GM21447 (cell line): ENCODE data around the gene TCP1.
"Not testable (repeated sequence)": the region's sequence is repeated elsewhere in the genome, so short reads cannot be mapped to it uniquely, and the experiment has no call there.

Experiments
- ATAC-seq: cut with Tn5 transposase; IDR thresholded peaks from one replicate; pipeline ENCODE4 v1.9.1; 2021; ENCODE audit not compliant: unreplicated experiment

TCP1 gene

DNA sequence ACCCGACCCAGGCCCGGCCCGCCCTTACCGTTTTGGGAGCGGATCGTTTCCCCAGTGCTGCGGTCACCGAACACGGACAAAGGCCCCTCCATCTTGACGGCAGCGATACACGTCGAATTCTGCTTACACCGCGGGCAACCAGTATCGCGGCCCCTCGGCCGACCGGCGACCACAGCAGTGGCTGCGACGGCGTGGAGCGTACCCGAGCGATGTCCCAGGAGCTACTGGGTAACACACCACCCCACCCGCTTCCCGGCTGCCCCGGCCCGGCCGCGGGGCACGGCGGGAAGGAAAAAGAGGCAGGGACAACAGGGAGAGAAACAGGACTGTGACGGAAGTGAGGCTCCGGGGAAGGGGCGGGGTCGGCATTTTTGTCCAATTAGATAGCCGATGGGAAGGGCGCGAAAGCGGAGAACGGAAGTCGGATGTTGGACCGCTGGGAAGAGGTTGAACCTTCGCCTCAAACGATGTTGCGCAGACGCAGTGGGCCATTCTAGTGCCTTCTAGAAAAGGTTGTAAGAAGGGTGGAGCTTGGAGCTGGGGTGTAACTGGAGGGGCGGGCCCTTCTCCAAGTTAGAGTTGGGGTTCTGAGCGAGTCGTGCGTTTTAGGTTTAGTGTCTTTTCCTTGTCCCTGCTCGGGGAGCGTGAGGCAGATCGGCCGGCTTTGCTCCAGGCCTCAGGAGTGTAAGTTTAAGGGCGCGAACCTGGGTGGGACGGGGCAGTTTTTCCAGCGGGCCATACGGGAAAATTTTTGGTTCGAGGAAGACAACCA, at the start of gene TCP1:
TCP1 (minus strand) TSS at position 226 of the 772 bp plus-strand sequence; CDS start at position 92, 134 bp downstream.
- peak; percentile 72 for ATAC-seq

DNA sequence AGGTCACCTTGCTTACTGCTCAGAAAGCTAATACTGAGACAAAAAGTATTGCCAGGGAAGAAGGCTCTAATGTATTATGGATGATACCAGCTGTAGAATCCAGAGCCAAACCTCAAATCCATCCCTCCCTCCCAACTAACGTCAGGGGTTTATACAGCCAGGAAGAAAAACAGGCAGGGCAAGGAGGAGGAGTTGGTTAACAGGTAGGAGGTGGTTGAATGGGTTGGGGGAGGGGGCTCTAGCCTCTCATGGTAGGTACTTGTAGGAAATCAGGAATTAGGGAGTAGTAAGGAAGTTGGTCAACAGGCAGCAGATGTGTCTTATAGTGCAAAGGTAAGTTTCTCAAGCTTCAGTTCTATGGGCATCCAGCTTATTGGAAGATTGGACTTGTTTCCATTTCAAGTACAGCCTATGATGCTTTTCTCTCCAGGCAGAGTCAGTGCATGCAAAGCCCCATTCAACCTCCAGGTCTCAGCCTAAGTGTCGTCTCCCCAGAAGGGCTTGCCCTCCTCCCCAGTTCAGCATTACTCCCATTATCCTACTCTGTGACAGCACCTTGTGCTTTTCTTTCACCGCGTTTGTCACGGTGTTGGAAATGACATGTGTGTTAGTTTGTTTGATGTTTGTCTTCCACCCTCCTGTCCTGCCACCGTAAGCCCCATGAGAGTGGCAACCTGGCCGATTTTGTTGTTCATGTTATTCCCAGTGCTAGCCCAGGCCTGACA, 48.8 kb upstream of the TCP1 start:
- no peak for ATAC-seq

DNA sequence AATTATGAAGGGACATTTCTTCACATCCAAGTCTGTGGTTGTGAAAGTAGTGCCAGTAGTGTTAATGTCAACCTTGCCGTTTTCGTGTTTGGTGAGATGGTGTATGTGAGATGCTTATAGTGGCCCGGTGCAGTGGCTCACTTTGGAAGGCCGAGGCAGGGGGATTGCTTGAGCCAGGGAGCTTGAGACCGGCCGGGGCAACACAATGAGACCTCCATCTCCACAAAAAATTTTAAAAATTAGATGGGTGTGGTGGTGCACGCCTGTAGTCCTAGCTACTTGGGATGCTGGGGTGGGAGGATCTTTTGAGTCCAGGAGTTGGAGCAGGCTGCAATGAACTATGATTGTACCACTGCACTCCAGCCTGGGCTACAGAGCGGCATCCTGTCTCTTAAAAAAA, 48.1 kb upstream of the TCP1 start:
- no peak for ATAC-seq

DNA sequence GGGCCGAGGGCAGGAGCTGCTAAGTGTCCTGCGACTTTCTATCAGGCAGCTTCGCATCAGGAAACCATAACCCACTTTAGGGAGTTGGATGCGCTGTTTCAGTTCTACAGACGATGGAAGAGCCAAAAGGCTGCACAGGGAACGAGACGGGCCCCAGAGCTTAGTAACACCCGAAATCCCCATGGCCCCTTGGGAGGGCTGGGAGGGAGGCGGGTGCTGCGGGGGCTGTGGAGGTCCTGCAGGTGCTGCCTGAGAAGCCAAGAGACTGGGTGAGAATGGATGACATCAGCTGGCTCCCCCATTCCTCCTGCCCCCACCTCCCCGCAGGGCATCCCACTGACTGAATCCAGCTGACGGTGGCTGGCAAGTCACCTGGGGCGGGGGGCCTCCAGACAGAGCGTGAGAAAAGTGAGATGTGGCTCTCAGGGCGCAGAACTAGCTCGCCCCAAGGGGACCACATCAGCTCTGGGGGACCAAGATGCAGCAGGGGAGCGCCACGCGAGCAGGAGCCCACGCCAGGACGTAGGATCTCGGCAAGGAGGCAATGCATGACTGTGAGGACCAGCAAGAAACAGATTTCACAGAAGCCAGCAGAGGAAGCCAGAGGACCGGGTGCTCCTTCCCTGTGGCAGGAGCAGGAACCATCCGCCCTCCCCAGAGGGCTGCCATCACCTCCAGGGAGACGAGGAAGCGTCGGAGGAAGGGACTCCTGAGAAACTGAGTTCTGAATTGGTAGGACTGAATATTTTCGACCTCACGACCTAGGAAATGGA, 47.5 kb upstream of the TCP1 start:
- ATAC-seq, result no peak

DNA sequence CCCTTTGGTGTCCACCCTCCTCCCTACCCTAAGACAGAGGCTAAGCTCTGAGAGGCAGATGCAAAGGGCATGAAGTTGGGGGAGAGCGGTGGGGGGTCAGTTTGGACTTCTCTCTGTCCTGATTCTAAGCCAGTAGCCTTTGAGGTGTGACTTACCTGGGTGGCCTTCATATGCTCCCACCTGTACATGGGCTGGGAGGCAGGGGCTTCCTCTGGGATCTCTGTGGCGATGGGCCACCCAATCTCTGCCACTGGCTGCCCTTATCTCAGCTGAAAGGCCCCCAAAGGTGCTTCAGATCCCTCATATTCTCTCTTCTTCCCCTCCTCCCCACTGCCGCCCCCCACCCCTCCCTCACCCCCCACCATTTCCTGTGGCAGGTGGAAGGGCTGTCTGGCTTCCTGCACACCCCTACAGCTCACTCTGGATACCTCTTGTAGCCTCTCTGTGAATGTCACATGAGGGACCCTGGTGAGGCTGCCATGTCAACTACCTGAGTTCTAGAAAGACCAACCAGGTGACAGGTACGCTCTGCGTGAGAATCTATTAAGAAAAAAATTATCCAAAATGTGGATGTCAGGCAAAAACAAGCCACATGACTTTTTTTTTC, 44.7 kb upstream of the TCP1 start:
- no peak for ATAC-seq

DNA sequence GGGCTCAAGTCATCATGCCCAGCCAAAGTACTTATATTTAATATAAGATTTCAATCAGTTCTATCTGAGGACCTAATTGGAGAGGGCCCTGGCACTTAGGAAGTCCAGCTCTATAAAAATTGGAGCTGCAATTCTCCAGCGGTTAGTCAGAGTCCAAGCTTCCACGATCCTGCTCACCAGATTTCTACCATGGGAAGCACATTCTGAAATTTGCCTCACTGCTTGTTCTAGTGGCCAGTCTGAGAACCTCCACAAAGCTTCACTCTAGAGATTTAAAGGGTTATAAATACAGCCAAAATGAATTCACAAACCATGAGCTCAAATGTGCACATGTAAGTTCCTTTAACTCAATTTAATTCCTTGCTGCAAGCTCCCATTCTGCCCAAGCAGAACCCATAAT, 44.2 kb upstream of the TCP1 start:
- no peak for ATAC-seq

DNA sequence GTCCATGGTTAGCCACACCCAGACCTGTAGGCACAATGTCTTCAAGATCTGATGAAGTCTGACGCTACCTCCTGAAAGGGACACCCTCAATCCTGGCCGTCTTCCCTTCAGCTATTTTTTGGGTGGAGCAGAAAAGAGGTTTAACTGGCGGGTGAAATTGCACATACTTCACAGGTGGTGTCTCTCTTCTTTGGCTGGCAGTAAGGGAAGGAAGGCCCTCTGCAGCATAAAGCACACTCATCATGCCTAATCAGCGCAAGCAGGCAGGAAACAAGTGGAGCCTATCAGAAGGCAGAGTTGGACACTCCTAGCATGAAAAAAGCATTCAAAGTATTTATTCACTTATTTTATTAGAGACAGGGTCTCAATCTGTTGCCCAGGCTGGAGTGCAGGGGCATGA, 43.5 kb upstream of the TCP1 start:
- no peak for ATAC-seq

DNA sequence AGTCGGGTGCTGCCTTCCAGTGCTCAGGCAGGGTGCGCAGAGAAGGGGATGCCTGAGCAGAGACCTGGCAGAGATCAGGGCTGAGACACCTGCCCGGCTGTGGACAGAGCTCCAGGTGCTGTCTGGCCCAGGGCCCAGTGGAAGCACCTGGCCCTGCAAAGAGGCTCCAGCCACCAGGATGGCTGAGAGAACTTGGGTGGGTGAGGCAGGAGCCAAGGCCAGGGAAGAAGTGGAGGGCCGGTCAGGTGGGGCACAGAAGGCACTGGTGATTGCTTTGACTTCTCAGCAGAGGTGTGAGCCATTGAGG, 41.9 kb upstream of the TCP1 start:
- no peak for ATAC-seq

DNA sequence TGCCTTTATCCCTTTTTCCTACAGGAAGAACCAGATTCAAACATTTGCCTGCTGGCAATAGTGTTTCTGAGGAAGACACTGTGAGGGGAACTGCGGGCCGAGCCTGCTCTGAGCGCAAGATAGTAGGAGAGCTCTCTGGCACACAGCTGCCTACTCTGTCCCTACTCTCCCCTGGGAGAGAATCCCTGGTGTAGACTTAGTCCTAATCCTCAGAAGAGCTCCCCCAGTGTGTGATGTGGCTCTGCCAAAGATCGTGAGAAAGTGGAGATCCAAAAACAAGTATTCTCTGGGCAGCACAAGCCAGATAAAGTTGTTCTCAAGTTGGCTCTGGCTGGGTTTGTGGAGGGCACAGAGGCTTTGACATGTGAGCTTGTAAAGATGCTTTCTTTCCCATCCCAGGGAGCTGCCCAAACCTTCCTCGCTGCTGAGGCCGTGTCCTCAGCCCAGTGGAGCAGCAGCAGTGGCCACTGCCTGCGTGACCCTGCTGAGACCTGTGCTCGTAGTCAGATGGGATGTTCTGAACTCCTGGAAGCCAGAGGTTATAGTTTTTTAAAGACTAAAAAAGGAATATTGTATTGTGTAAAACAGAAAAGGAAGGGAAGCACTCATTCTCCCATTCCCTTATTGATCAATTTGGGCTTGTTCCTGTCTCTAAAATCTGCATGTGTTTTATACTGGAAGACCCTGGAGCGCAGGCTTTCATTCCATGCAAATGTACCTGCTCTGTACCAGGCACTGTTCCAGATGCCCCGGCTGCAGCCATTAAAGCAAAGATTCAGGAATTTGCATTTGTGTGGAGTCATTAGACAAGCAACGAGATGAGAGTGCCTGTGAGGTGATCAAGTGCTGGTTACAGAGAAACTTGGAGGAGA, 41.3 kb upstream of the TCP1 start:
- ATAC-seq, result no peak

DNA sequence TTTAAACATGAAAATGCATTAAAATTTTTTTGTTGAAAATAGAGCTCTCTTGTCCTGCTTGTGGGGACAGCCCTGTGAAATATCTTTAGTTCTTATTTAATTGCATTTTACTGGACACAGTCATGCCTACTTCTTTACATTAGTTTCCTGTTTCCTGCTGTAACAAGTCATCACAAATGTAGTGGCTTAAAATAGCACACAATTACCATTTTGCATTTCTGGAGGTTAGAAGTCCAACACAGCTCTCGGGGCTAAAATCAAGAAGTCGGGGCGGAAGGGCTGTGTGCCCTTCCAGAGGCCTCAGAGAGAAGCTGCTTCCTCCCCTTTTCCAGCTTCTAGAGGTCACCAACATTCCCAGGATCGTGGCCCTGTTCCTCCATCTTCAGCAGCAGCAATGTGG, 40.1 kb upstream of the TCP1 start:
- ATAC-seq, result peak; percentile 64

DNA sequence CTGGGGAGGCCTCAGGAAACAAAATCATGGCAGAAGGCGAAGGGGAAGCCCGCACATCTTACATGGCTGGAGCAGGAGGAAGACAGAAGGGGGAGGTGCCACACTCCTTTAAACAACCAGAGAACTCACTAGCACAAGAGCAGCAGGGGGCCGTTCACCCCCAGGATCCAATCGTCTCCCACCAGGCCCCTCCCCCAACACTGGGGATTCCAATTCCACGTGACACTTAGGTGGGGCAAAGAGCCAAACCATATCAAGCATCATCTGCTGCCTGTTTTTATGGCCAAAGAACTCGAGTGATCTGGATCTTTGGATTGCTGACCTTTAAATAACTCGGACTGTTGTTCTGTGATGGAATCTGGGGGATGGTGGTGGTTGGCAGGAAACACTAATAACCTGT, 38.7 kb upstream of the TCP1 start:
- no peak for ATAC-seq

DNA sequence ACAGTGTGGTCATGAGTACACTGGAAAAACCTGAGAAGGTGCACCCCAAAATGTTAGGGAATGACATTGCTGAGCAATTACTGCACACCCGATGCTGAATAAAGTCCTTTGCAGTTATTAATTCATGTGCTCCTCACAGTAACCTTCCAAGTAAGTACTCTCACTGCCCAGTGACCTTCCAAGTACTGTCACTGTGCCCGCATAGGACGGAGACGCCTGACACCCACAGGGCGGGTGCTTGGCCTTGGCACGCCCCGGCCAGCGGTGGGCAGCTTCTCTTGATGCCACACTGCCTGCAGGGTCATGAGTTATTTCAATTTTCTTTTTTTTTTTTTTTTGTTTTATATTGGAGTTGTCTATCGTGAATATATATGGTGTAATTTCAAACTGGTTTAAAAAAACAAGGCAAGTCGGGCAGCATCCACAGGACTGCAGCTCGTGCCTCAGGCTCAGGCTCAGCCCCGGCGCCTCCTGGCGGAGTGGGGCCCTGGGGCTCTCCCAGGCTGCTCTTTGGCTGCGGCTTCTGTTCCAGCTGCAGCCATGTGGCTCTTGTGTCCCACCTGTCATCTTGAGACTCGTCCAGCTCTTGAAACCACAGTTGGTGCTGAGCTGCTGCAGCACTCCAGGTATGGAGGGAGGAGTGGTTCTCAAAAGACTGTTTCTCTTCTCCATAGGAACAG, 37.7 kb upstream of the TCP1 start:
- no peak for ATAC-seq

DNA sequence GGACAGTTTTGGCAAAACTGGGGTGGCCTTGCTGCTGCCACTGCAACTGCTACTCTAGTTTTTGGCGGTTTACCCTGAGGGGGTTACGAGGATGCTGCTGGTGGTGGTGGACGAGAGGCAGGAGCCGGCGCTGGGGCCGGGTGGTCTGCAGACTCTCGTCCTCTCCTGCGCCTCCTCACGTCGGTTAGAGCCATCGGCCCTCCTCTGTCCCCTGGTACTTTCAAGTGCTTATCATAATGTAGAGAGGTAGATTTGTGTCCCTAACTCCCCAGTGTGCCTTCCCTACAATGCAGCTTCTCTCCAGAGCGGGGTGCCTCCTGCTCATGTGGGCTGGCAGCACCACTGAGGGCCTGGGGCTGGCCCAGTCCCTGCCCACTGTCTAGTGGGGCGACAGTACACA, 36.6 kb upstream of the TCP1 start:
- ATAC-seq, result no peak

DNA sequence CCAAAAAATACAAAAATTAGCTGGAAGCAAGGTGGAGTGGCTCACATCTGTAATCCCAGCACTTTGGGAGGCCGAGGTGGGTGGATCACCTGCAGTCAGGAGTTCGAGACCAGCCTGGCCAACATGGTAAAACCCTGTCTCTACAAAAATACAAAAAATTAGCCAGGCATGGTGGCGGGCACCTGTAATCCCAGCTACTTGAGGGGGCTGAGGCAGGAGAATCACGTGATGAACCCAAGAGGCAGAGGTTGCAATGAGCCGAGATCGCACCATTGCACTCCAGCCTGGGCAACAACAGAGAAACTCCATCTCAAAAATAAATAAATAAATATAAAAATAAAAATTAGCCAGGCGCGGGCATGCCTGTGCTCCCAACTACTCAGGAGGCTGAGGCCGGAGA, 35.3 kb upstream of the TCP1 start:
- ATAC-seq, result not testable (repeated sequence)

DNA sequence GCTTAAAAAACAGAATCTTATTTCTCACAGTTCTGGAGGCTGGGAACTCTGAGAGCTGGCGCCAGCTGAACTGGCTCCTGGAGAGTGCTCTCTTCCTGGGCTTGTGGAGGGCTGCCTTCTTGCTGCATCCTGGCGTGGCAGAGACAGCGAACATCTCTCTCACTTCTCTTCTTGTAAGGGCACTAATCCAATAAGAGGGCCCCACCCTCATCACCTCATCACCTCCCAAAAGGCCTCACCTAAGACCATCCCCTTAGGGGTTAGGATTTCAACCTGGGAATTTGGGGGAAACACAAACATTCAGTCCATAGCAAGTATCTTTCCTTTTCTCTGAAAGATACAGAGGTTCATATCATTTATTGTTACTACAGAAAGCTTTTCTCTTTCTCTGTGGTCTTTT, 34.6 kb upstream of the TCP1 start:
- ATAC-seq, result no peak

DNA sequence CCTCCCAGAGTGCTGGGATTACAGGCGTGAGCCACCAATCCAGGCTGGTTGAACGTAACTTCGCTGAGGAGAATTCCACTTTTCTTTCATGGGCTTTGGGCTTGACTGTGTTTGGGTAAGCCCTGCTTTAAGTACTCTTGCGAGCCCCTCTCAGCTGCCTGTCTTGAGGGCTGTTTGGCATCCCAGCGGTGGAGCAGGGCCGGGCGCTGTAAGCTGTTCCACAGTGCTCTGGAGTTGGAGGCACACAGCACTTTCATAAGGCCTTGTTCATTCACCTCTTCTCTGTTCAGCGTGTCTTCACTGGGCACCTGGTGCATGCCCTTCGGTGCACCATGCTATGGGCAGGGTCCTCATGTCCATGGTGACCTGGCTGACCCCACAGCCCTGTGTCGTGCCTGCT, 32.3 kb upstream of the TCP1 start:
- no peak for ATAC-seq

DNA sequence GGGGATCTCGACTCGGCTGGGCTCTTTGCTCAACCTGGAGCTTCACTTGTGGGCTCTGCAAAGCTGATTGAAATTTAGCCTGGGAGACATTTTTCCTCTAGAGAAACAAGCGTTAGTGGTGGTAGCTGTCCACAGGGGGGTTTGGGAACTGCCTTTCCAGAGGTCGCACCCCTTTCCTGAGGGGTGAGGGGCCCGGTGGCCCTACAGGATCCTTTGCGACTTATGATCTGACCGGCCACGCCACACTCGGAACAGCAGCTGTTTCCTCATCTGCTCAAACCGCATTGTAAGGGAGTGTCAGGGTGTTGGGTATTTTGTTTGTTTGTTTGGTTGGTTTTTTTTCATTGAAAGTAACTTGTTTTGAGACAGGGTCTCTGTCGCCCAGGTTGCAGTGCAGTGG, 31.7 kb upstream of the TCP1 start:
- ATAC-seq, result no peak

DNA sequence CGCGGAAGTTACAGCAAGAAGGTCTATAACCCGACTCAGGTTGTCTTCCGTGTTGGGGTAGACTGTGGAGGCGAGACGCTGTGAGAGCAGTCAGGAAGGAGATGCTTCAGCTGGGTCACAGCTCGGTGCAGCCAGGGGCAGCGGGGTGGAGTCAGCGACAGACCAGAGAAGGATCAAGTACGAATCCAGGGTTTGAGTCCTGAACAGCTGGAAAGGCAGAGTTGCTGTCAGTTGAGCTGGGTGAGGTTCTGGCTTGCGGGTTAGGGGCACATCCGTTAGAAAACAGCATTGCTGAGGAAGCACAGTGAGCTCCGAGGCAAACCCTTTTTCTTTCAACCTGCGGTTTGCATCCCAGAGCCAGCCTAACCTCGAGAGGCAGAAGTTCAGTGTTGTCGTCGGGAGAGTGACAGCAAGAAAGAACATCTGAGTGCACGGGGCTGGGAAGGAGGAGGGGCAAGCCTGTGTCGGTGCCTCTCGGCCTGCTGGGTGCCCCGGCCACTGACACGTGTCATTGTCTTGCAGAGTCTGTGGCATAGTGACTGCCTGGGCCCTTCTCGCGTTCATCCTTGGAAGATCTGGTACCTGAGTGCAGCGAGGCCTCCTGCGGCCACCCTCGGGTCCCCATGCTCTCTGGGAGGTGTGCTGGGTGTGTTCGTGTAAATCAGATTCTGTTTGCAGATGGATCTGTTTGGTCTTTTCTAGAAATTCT, 30.7 kb upstream of the TCP1 start:
- peak; percentile 57 for ATAC-seq

DNA sequence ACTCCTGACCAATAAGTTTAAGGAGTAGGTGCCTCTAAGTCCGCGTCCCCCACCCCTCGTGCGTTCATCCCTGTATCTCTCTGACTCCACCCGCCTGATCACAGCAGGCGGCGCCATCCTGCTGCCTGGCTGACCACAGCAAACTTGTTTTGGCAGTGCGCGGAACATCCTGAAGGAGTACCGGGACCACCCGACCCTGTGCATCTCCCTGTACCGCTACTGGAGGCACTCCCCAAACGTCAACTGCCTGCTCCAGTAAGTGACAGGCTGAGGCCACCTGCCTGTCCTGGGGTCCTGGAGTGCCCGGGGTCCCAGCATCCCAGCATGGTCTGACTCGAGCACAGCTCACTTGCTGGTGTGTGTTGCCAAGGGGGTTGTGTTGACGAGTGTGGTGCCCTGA, 29.7 kb upstream of the TCP1 start:
- ATAC-seq, result no peak
